HepG2 (cell line): Measurements from ENCODE around the gene SLC39A1. TPM values are rescaled to one million over a fixed set of nuclear protein-coding genes. Genes with fewer than 3 reads are reported as not detected.

Experiments used
- ASH2L ChIP-seq: fragments of 300-600, 200-600 bp; sonication (generic); IDR thresholded peaks from 2 replicates; pipeline ENCODE4 v1.7.0; 2017; ENCODE audit warnings: low read depth, mild to moderate bottlenecking, moderate library complexity, mixed read lengths, low read length; ENCODE audit not compliant: insufficient read length
- CENPBD1 ChIP-seq: sonication (generic); formaldehyde crosslinking; IDR thresholded peaks from 2 replicates; pipeline ENCODE4 v1.8.0; 2022; ENCODE audit warnings: missing genetic modification reagents, low read depth, mild to moderate bottlenecking, borderline replicate concordance
- FOXK1 ChIP-seq: sonication (generic); formaldehyde crosslinking; IDR thresholded peaks from 2 replicates; pipeline ENCODE4 v1.4.0; 2020; ENCODE audit warnings: low read depth, missing genetic modification reagents, borderline replicate concordance
- GABPB1 ChIP-seq: IDR thresholded peaks from 2 replicates; pipeline ENCODE4 v1.6.1; 2016; ENCODE audit warnings: mild to moderate bottlenecking, missing genetic modification reagents, moderate library complexity, missing compliant biosample characterization
- HDAC2 ChIP-seq: sonication (generic); formaldehyde crosslinking; IDR thresholded peaks from 2 replicates; pipeline ENCODE4 v1.4.0; 2020; ENCODE audit warnings: missing genetic modification reagents
- HNRNPLL ChIP-seq: fragments of 200-400 bp; formaldehyde crosslinking; IDR thresholded peaks from 2 replicates; pipeline ENCODE4 v1.6.1; 2017; ENCODE audit warnings: mild to moderate bottlenecking, low read depth, low read length; ENCODE audit not compliant: poor library complexity, severe bottlenecking
- HOXA5 ChIP-seq: sonication (generic); formaldehyde crosslinking; IDR thresholded peaks from 2 replicates; pipeline ENCODE4 v1.4.0; 2020; ENCODE audit warnings: missing genetic modification reagents
- HOXA9 ChIP-seq: sonication (generic); formaldehyde crosslinking; IDR thresholded peaks from 2 replicates; pipeline ENCODE4 v1.8.1; 2022; ENCODE audit warnings: missing genetic modification reagents, mild to moderate bottlenecking, moderate library complexity, borderline replicate concordance
- IRF2 ChIP-seq: IDR thresholded peaks from 2 replicates; pipeline ENCODE4 v1.6.1; 2018; ENCODE audit warnings: missing genetic modification reagents, missing compliant biosample characterization
- KAT7 ChIP-seq: IDR thresholded peaks from 2 replicates; pipeline ENCODE4 v1.6.1; 2018; ENCODE audit warnings: borderline replicate concordance, missing compliant biosample characterization
- KMT2B ChIP-seq: IDR thresholded peaks from 2 replicates; pipeline ENCODE4 v1.6.1; 2016; ENCODE audit warnings: missing genetic modification reagents, missing compliant biosample characterization
- MNT ChIP-seq: fragments of 450-650 bp; IDR thresholded peaks from 2 replicates; pipeline ENCODE4 v1.6.1; 2016
- PPARG ChIP-seq: conservative IDR thresholded peaks from 2 replicates; pipeline ENCODE4 v1.6.1; 2016; ENCODE audit warnings: missing biosample characterization, missing genetic modification reagents
- RBM39 ChIP-seq: fragments of 200-400 bp; formaldehyde crosslinking; IDR thresholded peaks from one replicate; pipeline ENCODE4 v1.6.1; 2018; ENCODE audit warnings: antibody characterized with exemption, mild to moderate bottlenecking, low read depth, low read length; ENCODE audit not compliant: poor library complexity, severe bottlenecking
- SIN3B ChIP-seq: fragments of 150-350 bp; IDR thresholded peaks from 2 replicates; pipeline ENCODE4 v1.6.1; 2014; ENCODE audit warnings: low read length
- SOX6 ChIP-seq, 2 experiments: fragments of 450-650 bp in 1 of 2; sonication (generic) in 1 of 2; formaldehyde crosslinking in 1 of 2; IDR thresholded peaks; 2 replicates each; pipeline versions ENCODE4 v1.4.0 to v1.6.1; 2017 to 2020; ENCODE audit warnings: antibody characterized with exemption in 1 of 2, mild to moderate bottlenecking in 1 of 2, missing genetic modification reagents in 1 of 2
- TERF1 ChIP-seq: sonication (generic); formaldehyde crosslinking; IDR thresholded peaks from 2 replicates; pipeline ENCODE4 v1.8.0; 2022; ENCODE audit warnings: mild to moderate bottlenecking, missing genetic modification reagents, moderate library complexity
- ZBTB2 ChIP-seq: sonication (generic); formaldehyde crosslinking; IDR thresholded peaks from 2 replicates; pipeline ENCODE4 v1.8.0; 2022; ENCODE audit warnings: low read depth, missing genetic modification reagents
- ZBTB7B ChIP-seq: sonication (generic); formaldehyde crosslinking; IDR thresholded peaks from 2 replicates; pipeline ENCODE4 v1.4.0; 2020; ENCODE audit warnings: missing genetic modification reagents
- ZFP41 ChIP-seq: sonication (generic); formaldehyde crosslinking; IDR thresholded peaks from 2 replicates; pipeline ENCODE4 v1.4.0; 2020; ENCODE audit warnings: mild to moderate bottlenecking, missing genetic modification reagents, borderline replicate concordance
- ZNF24 ChIP-seq: fragments of 450-650 bp; IDR thresholded peaks from 2 replicates; pipeline ENCODE4 v1.6.1; 2017; ENCODE audit warnings: antibody characterized with exemption, mild to moderate bottlenecking
- ZNF691 ChIP-seq: sonication (generic); formaldehyde crosslinking; IDR thresholded peaks from 2 replicates; pipeline ENCODE4 v1.4.0; 2020; ENCODE audit warnings: missing genetic modification reagents, low read depth, mild to moderate bottlenecking, borderline replicate concordance
- ZNF788 ChIP-seq: sonication (generic); formaldehyde crosslinking; IDR thresholded peaks from 2 replicates; pipeline ENCODE4 v1.5.0; 2020; ENCODE audit warnings: mild to moderate bottlenecking, missing genetic modification reagents, borderline replicate concordance
- polyA plus RNA-seq, 8 experiments: library from polyadenylated mRNA; depleted of rRNA in 3 of 8; stranded (reverse) in 7 of 8; unstranded in 1 of 8; fragments of >200 nt; fragmentation: Illumina TruSeq in 4 of 8; extraction: Trizol in 4 of 8; gene quantifications; 2 replicates each; pipeline versions ENCODE4 v1.2.1 to v1.2.3, GENCODE V29; 2011 to 2016; ENCODE audit warnings: low read depth in 4 of 8, missing spikeins in 1 of 8, mixed read lengths in 1 of 8; ENCODE audit not compliant: insufficient read depth in 1 of 8
- total RNA-seq, 5 experiments: library from RNA; depleted of rRNA; stranded (reverse); fragments of >200 nt; fragmentation: Illumina TruSeq; extraction: Trizol; gene quantifications; 2 replicates each; pipeline ENCODE4 v1.2.3, GENCODE V29; 2016; ENCODE audit warnings: low read depth in 1 of 5

SLC39A1 gene
- total and polyA plus RNA-seq, 2 of the 13 experiments (the other 11 are each of a cell fraction or from before 2014, with no cell fraction given), result 71.2 to 78.4 TPM

- TF ChIP-seq MNT (no peak), ZNF788 (peak; percentile 65; the same call in 1 of the 2 replicates), HOXA5 (CRISPR knock-in tag) (0 out of 2 replicates have a peak, but pooled peaks have one; percentile 14), HNRNPLL (peak; percentile 22), CENPBD1 (CRISPR knock-in tag) (no peak), SIN3B (no peak), HDAC2 (CRISPR knock-in tag) (peak; percentile 34; the same call in 1 of the 2 replicates), FOXK1 (CRISPR knock-in tag) (no peak), IRF2 (no peak; the same call in 1 of the 2 replicates), SOX6 (IDR thresholded peaks at IDR 0.05) (no peak), SOX6 (CRISPR knock-in tag; IDR thresholded peaks at IDR 0.05) (peak; percentile 37), RBM39 (peak; percentile 58), ZNF24 (no peak), KMT2B (CRISPR knock-in tag) (peak; percentile 30; the same call in 1 of the 2 replicates), TERF1 (CRISPR knock-in tag) (0 out of 2 replicates have a peak, but pooled peaks have one; percentile 75), HOXA9 (CRISPR knock-in tag) (no peak), ZBTB7B (CRISPR knock-in tag) (0 out of 2 replicates have a peak, but pooled peaks have one; percentile 16), PPARG (CRISPR knock-in tag) (0 out of 2 replicates have a peak, but pooled peaks have one; percentile 20), KAT7 (CRISPR knock-in tag) (no peak; the same call in 1 of the 2 replicates), ZNF691 (no peak), ASH2L (no peak), ZFP41 (CRISPR knock-in tag) (0 out of 2 replicates have a peak, but pooled peaks have one; percentile 60), GABPB1 (peak; percentile 89), ZBTB2 (CRISPR knock-in tag) (no peak; the same call in 1 of the 2 replicates)
These were observed 17.3 kb downstream of the SLC39A1 start (continued) for GRCh38 chr1:153945795-153946621.
